Neural cell (in vitro differentiated cells): ENCODE results near the gene AKIRIN1. TPM values are rescaled to one million over a fixed set of nuclear protein-coding genes. Genes with fewer than 3 reads are reported as not detected.
"Not testable (repeated sequence)": the region's sequence is repeated elsewhere in the genome, so short reads cannot be mapped to it uniquely, and the experiment has no call there.

Source experiments
- H2AFZ ChIP-seq: fragments of 200-600, 300-800 bp; sonication (generic), shearing (Covaris generic); 2 replicates; pipeline ENCODE4 v1.6.0; 2014; ENCODE audit warnings: low read depth, mild to moderate bottlenecking, antibody characterized with exemption, low read length, moderate library complexity
- H3F3A ChIP-seq: fragments of 200-600 bp; shearing (Covaris generic); 2 replicates; pipeline ENCODE4 v1.6.1; 2016; ENCODE audit warnings: mild to moderate bottlenecking, moderate library complexity, mixed read lengths, antibody characterized with exemption, low read length; ENCODE audit not compliant: insufficient read depth, poor library complexity, severe bottlenecking
- H3K27ac ChIP-seq: fragments of 200-600, 300-800 bp; sonication (generic), shearing (Covaris generic); 2 replicates; pipeline ENCODE4 v1.5.1; 2014; ENCODE audit warnings: mild to moderate bottlenecking, low read length, moderate library complexity
- H3K27me3 ChIP-seq: fragments of 300-800, 200-600 bp; sonication (generic), shearing (Covaris generic); 2 replicates; pipeline ENCODE4 v1.6.0; 2014; ENCODE audit warnings: mild to moderate bottlenecking, low read depth, low read length, moderate library complexity; ENCODE audit not compliant: insufficient read depth
- H3K36me3 ChIP-seq: fragments of 300-800, 200-600 bp; sonication (generic), shearing (Covaris generic); 2 replicates; pipeline ENCODE4 v1.5.1; 2014; ENCODE audit warnings: mild to moderate bottlenecking, antibody characterized with exemption, low read length, moderate library complexity; ENCODE audit not compliant: insufficient read depth
- H3K4me2 ChIP-seq: fragments of 300-800, 200-600 bp; sonication (generic), shearing (Covaris generic); 2 replicates; pipeline ENCODE4 v1.6.0; 2014; ENCODE audit warnings: mild to moderate bottlenecking, low read length
- H3K4me3 ChIP-seq: fragments of 300-800, 200-600 bp; sonication (generic), shearing (Covaris generic); 2 replicates; pipeline ENCODE4 v1.5.1; 2014; ENCODE audit warnings: mild to moderate bottlenecking, low read length, moderate library complexity
- H3K79me2 ChIP-seq: fragments of 200-600 bp; shearing (Covaris generic); replicated peaks from 2 replicates; pipeline ENCODE4 v1.6.0; 2014; ENCODE audit warnings: mild to moderate bottlenecking, low read length, moderate library complexity; ENCODE audit not compliant: insufficient read depth
- H3K9ac ChIP-seq: fragments of 300-800, 200-600 bp; sonication (generic), shearing (Covaris generic); 2 replicates; pipeline ENCODE4 v1.6.1; 2016; ENCODE audit warnings: mild to moderate bottlenecking, low read length, mixed read lengths
- H3K9me2 ChIP-seq: fragments of 200-600 bp; shearing (Covaris generic); 2 replicates; pipeline ENCODE4 v1.6.1; 2016; ENCODE audit warnings: mild to moderate bottlenecking, low read length, mixed read lengths; ENCODE audit not compliant: insufficient read depth
- H3K9me3 ChIP-seq: fragments of 200-600, 300-800 bp; sonication (generic), shearing (Covaris generic); 2 replicates; pipeline ENCODE4 v1.6.1; 2016; ENCODE audit warnings: mild to moderate bottlenecking, mixed run types, low read length, moderate library complexity, mixed read lengths
- H4K20me1 ChIP-seq: fragments of 200-600 bp; shearing (Covaris generic); 2 replicates; pipeline ENCODE4 v1.6.1; 2016; ENCODE audit warnings: mild to moderate bottlenecking, mixed run types; ENCODE audit not compliant: insufficient read depth
- CTCF ChIP-seq: fragments of 450-650 bp; IDR thresholded peaks from 2 replicates; pipeline ENCODE4 v1.5.1; 2014; ENCODE audit warnings: antibody characterized with exemption, mild to moderate bottlenecking, moderate library complexity; ENCODE audit not compliant: poor library complexity, severe bottlenecking
- EP300 ChIP-seq: fragments of 450-650 bp; conservative IDR thresholded peaks from 2 replicates; pipeline ENCODE4 v1.6.1; 2014; ENCODE audit warnings: antibody characterized with exemption, mild to moderate bottlenecking, moderate library complexity; ENCODE audit not compliant: poor library complexity, severe bottlenecking
- EZH2 ChIP-seq: fragments of 200-600, 300-800 bp; shearing (Covaris generic), sonication (generic); IDR thresholded peaks from 2 replicates; pipeline ENCODE4 v1.6.1; 2014; ENCODE audit warnings: antibody characterized with exemption, low read length, borderline replicate concordance, mild to moderate bottlenecking; ENCODE audit not compliant: insufficient read depth, poor library complexity, severe bottlenecking
- MXI1 ChIP-seq: fragments of 450-650 bp; conservative IDR thresholded peaks from 2 replicates; pipeline ENCODE4 v1.6.1; 2014; ENCODE audit warnings: antibody characterized with exemption, mild to moderate bottlenecking; ENCODE audit not compliant: poor library complexity, severe bottlenecking
- POLR2AphosphoS5 ChIP-seq: IDR thresholded peaks from 2 replicates; pipeline ENCODE4 v1.6.1; 2012
- RAD21 ChIP-seq: fragments of 450-650 bp; conservative IDR thresholded peaks from 2 replicates; pipeline ENCODE4 v1.6.1; 2014; ENCODE audit warnings: antibody characterized with exemption, mild to moderate bottlenecking, moderate library complexity
- REST ChIP-seq: IDR thresholded peaks from 2 replicates; pipeline ENCODE4 v1.6.1; 2012; ENCODE audit warnings: borderline replicate concordance
- SMC3 ChIP-seq: fragments of 450-650 bp; conservative IDR thresholded peaks from 2 replicates; pipeline ENCODE4 v1.6.1; 2014; ENCODE audit warnings: antibody characterized with exemption, mild to moderate bottlenecking, moderate library complexity; ENCODE audit not compliant: poor library complexity
- TAF1 ChIP-seq: IDR thresholded peaks from 2 replicates; pipeline ENCODE4 v1.6.1; 2012; ENCODE audit warnings: low read depth
- polyA plus RNA-seq: library from polyadenylated mRNA; depleted of rRNA; stranded (reverse); fragments of >200 nt; gene quantifications from 2 replicates; pipeline ENCODE4 v1.2.3, GENCODE V29; 2014
- small RNA-seq, 3 experiments: library from RNA; depleted of rRNA; stranded (forward); fragments of <200 nt; gene quantifications; one replicate each; pipeline ENCODE3, GENCODE V24; 2012

AKIRIN1 gene
- polyA plus RNA-seq, 1 donor from 2014 or later: 181 TPM

- Histone ChIP-seq H3K27me3 (no peaks in the 10 kb centered on the region), H3K9me2 (no peaks in the 10 kb centered on the region), H3K9ac (no peak overlapping the region), H2AFZ (no peak overlapping the region), H3K79me2 (no peaks in the 10 kb centered on the region), H3K9me3 (no peaks in the 10 kb centered on the region), H3K36me3 (peaks cover 3% of the 10 kb centered on the region), H3K27ac (no peak overlapping the region), H3K4me2 (no peak overlapping the region), H3F3A (no peaks in the 10 kb centered on the region), H4K20me1 (no peaks in the 10 kb centered on the region), H3K4me3 (no peak overlapping the region)
- TF ChIP-seq TAF1: no peak
- no peak for TF ChIP-seq EP300
- TF ChIP-seq POLR2AphosphoS5: no peak
- TF ChIP-seq MXI1: no peak
- no peak for TF ChIP-seq SMC3
- no peak for TF ChIP-seq EZH2
- no peak for TF ChIP-seq CTCF
- no peak for TF ChIP-seq RAD21
- TF ChIP-seq REST: no peak
Observed at GRCh38 chr1:39051956-39052355, 60.9 kb downstream of the AKIRIN1 start.

GRCh38 chr1:39055213-39055710 lies 64.2 kb downstream of the AKIRIN1 start:
- H3K27ac ChIP-seq, H3K4me3 ChIP-seq, H3K36me3 ChIP-seq, H3K9me3 ChIP-seq, H4K20me1 ChIP-seq, H3K4me2 ChIP-seq, H3F3A ChIP-seq, H3K79me2 ChIP-seq, H3K9me2 ChIP-seq, H3K9ac ChIP-seq, H3K27me3 ChIP-seq, H2AFZ ChIP-seq: not testable (repeated sequence)

Small RNA genes within 50 kb of the gene (small RNA-seq; reads per million reads assigned to genes)
- gene RF00019: 0 to 1.2 (median 0) reads per million in 3 experiments

Other genes with a start within 250 kb of the AKIRIN1 start
- 23.3 and 23.6 TPM in 2 replicates for gene RRAGC, start 131.5 kb upstream of the AKIRIN1 start, polyA plus RNA-seq
- 2.2 and 3.0 TPM in 2 replicates for gene MYCBP, start 117.9 kb upstream of the AKIRIN1 start, polyA plus RNA-seq
- not detected in 2 replicates for gene GJA9, start 109.7 kb upstream of the AKIRIN1 start, polyA plus RNA-seq
- not detected in 2 replicates for gene RHBDL2, start 49.4 kb upstream of the AKIRIN1 start, polyA plus RNA-seq
- gene NDUFS5, start 35.1 kb downstream of the AKIRIN1 start, polyA plus RNA-seq: 848 and 1,398 TPM in 2 replicates
- 176 and 185 TPM in 2 replicates for gene MACF1, start 213.4 kb downstream of the AKIRIN1 start, polyA plus RNA-seq